Endothelial cell of umbilical vein (primary cell): ENCODE results near the gene DESI1. TPM values are rescaled to one million over a fixed set of nuclear protein-coding genes. Genes with fewer than 3 reads are reported as not detected.

Source experiments
- BruUV-seq: library from RNA; stranded (reverse); fragments of 400-500 nt; replicated peaks from 2 replicates; lab custom pipeline; 2021; lab: Mats Ljungman, UMichigan
- CTCF ChIA-PET: fragments of 300-600, 350-600 bp; sonication (Branson Sonifier 250); formaldehyde crosslinking; loops from one replicate; lab custom pipeline; 2021; ENCODE audit warnings: antibody characterized with exemption, inconsistent platforms; lab: Charles Lee
- POLR2A ChIA-PET: fragments of 300-600, 350-600 bp; sonication (Branson Sonifier 250); formaldehyde crosslinking; loops from one replicate; lab custom pipeline; 2021; ENCODE audit warnings: antibody characterized with exemption, inconsistent platforms; lab: Charles Lee
- DNase-seq: peaks from one replicate; pipeline ENCODE4 v3.0.0-alpha.2; 2011; ENCODE audit warnings: low read depth, low spot score
- FAIRE-seq: peaks from 2 replicates; lab custom pipeline; 2011; peaks lifted over from hg19 to GRCh38; lab: Jason Lieb, UNC
- H2AFZ ChIP-seq: 2 replicates; pipeline ENCODE4 v1.6.0; 2012; ENCODE audit warnings: low read depth, low read length, control low read depth, inconsistent platforms
- H3K27ac ChIP-seq: 2 replicates; pipeline ENCODE4 v1.5.1; 2011; ENCODE audit warnings: low read depth, mild to moderate bottlenecking, control low read depth, low read length, moderate library complexity; ENCODE audit not compliant: insufficient read depth
- H3K27me3 ChIP-seq, 2 experiments: 2 replicates each; pipeline versions ENCODE4 v1.6.0 to v1.6.1; 2011; ENCODE audit warnings: low read length in 2 of 2, mixed read lengths in 1 of 2; ENCODE audit not compliant: control insufficient read depth in 2 of 2, insufficient read depth in 2 of 2
- H3K36me3 ChIP-seq, 2 experiments: 2 replicates in 1 of 2; 3 replicates in 1 of 2; pipeline ENCODE4 v1.5.1; 2011; ENCODE audit warnings: low read length in 2 of 2, mild to moderate bottlenecking in 1 of 2, moderate library complexity in 1 of 2; ENCODE audit not compliant: control insufficient read depth in 2 of 2, insufficient read depth in 2 of 2; ENCODE audit errors: extremely low read depth in 1 of 2
- H3K4me1 ChIP-seq: 3 replicates; pipeline ENCODE4 v1.5.1; 2011; ENCODE audit warnings: mild to moderate bottlenecking, low read length; ENCODE audit not compliant: control insufficient read depth, insufficient read depth; ENCODE audit errors: extremely low read depth
- H3K4me2 ChIP-seq: 2 replicates; pipeline ENCODE4 v1.6.1; 2011; ENCODE audit warnings: low read length, control low read depth, mixed read lengths; ENCODE audit not compliant: insufficient read depth
- H3K4me3 ChIP-seq, 3 experiments: fragments of 200-600 bp in 1 of 3; sonication (generic), shearing (Covaris generic) in 1 of 3; replicated peaks in 1 of 3; 2 replicates each; pipeline ENCODE4 v1.5.1; 2011 to 2016; ENCODE audit warnings: control low read depth in 3 of 3, low read length in 3 of 3, mild to moderate bottlenecking in 2 of 3, inconsistent platforms in 1 of 3, low read depth in 1 of 3, moderate library complexity in 1 of 3; ENCODE audit not compliant: insufficient read depth in 1 of 3
- H3K79me2 ChIP-seq: 2 replicates; pipeline ENCODE4 v1.6.0; 2012; ENCODE audit warnings: low read length, inconsistent platforms; ENCODE audit not compliant: control insufficient read depth, insufficient read depth
- H3K9ac ChIP-seq: replicated peaks from 2 replicates; pipeline ENCODE3; 2011; ENCODE audit warnings: low read length, control low read depth; ENCODE audit not compliant: insufficient read depth; ENCODE audit errors: extremely low read depth
- H3K9me1 ChIP-seq: replicated peaks from 3 replicates; pipeline ENCODE4 v1.6.0; 2011; ENCODE audit warnings: mild to moderate bottlenecking, low read length; ENCODE audit not compliant: control insufficient read depth, insufficient read depth; ENCODE audit errors: extremely low read depth
- H3K9me3 ChIP-seq: replicated peaks from 2 replicates; pipeline ENCODE4 v1.5.1; 2012; ENCODE audit warnings: low read length, inconsistent platforms; ENCODE audit not compliant: control insufficient read depth, insufficient read depth
- H4K20me1 ChIP-seq: replicated peaks from 2 replicates; pipeline ENCODE3; 2011; ENCODE audit warnings: mild to moderate bottlenecking, low read length; ENCODE audit not compliant: control insufficient read depth, insufficient read depth; ENCODE audit errors: extremely low read depth
- EZH2 ChIP-seq: IDR thresholded peaks from 2 replicates; pipeline ENCODE4 v1.6.1; 2012; ENCODE audit warnings: borderline replicate concordance, low read depth, mild to moderate bottlenecking, moderate library complexity, low read length, inconsistent platforms; ENCODE audit not compliant: severe bottlenecking
- FOS ChIP-seq: IDR thresholded peaks from 2 replicates; pipeline ENCODE4 v1.6.1; 2011; ENCODE audit warnings: mild to moderate bottlenecking, low read length, moderate library complexity, borderline replicate concordance; ENCODE audit not compliant: insufficient read depth
- GATA2 ChIP-seq: IDR thresholded peaks from 2 replicates; pipeline ENCODE4 v1.7.0; 2011; ENCODE audit warnings: low read depth, mild to moderate bottlenecking, moderate library complexity, mixed read lengths, low read length; ENCODE audit not compliant: insufficient read length, insufficient read depth
- JUN ChIP-seq: IDR thresholded peaks from 2 replicates; pipeline ENCODE4 v1.6.1; 2011; ENCODE audit warnings: borderline replicate concordance, low read depth; ENCODE audit not compliant: insufficient read length, insufficient read depth
- MYC ChIP-seq: IDR thresholded peaks from one replicate; pipeline ENCODE4 v1.6.1; 2011; ENCODE audit warnings: mild to moderate bottlenecking, low read depth, low read length
- POLR2A ChIP-seq: IDR thresholded peaks from 2 replicates; pipeline ENCODE4 v1.6.1; 2012; ENCODE audit warnings: low read depth, mild to moderate bottlenecking, control low read depth, low read length
- POLR2AphosphoS5 ChIP-seq: IDR thresholded peaks from 2 replicates; pipeline ENCODE4 v1.6.1; 2012; ENCODE audit warnings: low read depth, mild to moderate bottlenecking, control low read depth, low read length, moderate library complexity; ENCODE audit not compliant: insufficient read depth
- dilution Hi-C: fragments of 300-500 bp; cut with MboI; formaldehyde crosslinking; loops from one replicate; pipeline ENCODE4 v1.15.0; 2019; ENCODE audit warnings: low sequenced_read_pairs; ENCODE audit not compliant: extremely low pct_ligation_motif_present
- intact Hi-C: fragments of 100-400 bp; cut with micrococcal nuclease; formaldehyde crosslinking; loops from one replicate; pipeline ENCODE4 v1.10.0; 2022
- polyA plus RNA-seq, 4 experiments: library from polyadenylated mRNA; depleted of rRNA in 3 of 4; stranded (reverse) in 3 of 4; unstranded in 1 of 4; fragments of >200 nt; gene quantifications; 2 replicates each; pipeline versions ENCODE4 v1.2.1 to v1.2.3, GENCODE V29; 2011 to 2012; ENCODE audit warnings: missing spikeins in 1 of 4
- total RNA-seq: library from RNA; stranded (reverse); gene quantifications from 2 replicates; pipeline ENCODE4 v1.2.3, GENCODE V29; 2021
- TF ChIP-seq, protein P1 (sequence below), 2 donors: IDR thresholded peaks; 1 replicate in 1 of 2; 2 replicates in 1 of 2; pipeline ENCODE4 v1.5.1; 2011; ENCODE audit warnings: low read length in 2 of 2, mild to moderate bottlenecking in 2 of 2, moderate library complexity in 2 of 2, control low read depth in 1 of 2, inconsistent platforms in 1 of 2, low read depth in 1 of 2; ENCODE audit not compliant: insufficient read depth in 1 of 2; ENCODE audit errors: extremely low read depth in 1 of 2
- TF ChIP-seq, protein P2 (sequence below): IDR thresholded peaks from 2 replicates; pipeline ENCODE4 v1.6.1; 2011; ENCODE audit not compliant: insufficient read depth, insufficient read length

The DESI1 gene
- total and polyA plus RNA-seq, 2 donors (not counting 3 experiments of a cell fraction or from before 2014, with no cell fraction given), result 36.8 to 59.1 TPM

DNA sequence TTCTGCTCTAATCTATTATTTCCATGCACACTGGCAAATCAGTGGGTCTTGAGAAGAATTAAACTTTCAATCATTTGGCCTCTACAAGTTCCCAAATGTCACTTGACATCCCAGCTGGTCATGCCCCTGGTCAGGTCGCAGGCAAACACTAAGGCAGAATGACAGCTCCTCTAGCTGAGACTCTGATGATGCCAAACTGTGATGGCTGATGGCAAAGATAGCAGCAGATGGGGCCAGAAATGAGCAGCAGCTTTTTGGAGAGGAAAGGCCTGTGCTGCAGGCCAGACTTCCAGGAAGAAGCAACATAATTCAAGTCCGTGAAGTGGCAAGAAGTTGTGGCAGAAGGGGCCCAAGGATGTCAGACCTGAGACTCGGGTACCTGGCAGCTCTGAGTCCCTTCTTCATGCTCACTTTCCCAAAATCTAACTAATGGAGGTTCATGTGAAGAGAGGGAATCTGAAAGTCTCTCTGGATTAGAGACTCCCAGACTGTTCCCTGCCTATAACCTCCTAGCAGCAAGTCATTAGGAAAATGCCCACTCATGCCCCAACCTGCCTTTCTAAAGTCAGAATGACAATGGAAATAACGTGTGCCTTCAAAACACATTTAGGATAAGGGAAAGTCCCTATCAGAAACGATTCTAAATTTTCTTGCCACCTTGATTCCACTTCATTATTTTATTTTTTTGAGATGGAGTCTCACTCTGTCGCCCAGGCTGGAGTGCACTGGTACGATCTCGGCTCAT, 21.8 kb downstream of the DESI1 start:
- FAIRE-seq (no peak), DNase-seq (no peak)
- intact Hi-C loops, result no loop called here
- BruUV-seq, result no TSS peak
- Histone ChIP-seq H3K9ac (no peak overlapping the region), H2AFZ (no peak overlapping the region), H4K20me1 (no peaks in the 10 kb centered on the region), H3K36me3 (peaks cover 7 to 22% of the 10 kb centered on the region in 2 experiments), H3K4me2 (no peak overlapping the region), H3K9me3 (no peaks in the 10 kb centered on the region), H3K27me3 (no peaks in the 10 kb centered on the region), H3K4me1 (peaks cover 15% of the 10 kb centered on the region), H3K4me3 (no peak overlapping the region), H3K79me2 (no peaks in the 10 kb centered on the region), H3K27ac (peak overlapping the region; percentile 42), H3K9me1 (no peaks in the 10 kb centered on the region)
- dilution Hi-C loops, result no loop called here
- CTCF ChIA-PET, result interaction anchor here (0.7 to 3.1 kb wide), 8 partner anchors 9 to 195 kb away, joined by 3 to 61 read pairs (median 4); partner anchors contain the start of genes PMM1 and POLR3H
- POLR2A ChIA-PET, result interaction anchor here (1.1 to 1.3 kb wide), 2 partner anchors 9 to 22 kb away, joined by 3 to 8 read pairs; partner anchors contain the start of genes DESI1, PMM1 and XRCC6
- TF ChIP-seq JUN (no peak), FOS (no peak), EZH2 (no peak), POLR2A (no peak), MYC (no peak), GATA2 (no peak), POLR2AphosphoS5 (no peak)
- TF ChIP-seq, protein P1, sequence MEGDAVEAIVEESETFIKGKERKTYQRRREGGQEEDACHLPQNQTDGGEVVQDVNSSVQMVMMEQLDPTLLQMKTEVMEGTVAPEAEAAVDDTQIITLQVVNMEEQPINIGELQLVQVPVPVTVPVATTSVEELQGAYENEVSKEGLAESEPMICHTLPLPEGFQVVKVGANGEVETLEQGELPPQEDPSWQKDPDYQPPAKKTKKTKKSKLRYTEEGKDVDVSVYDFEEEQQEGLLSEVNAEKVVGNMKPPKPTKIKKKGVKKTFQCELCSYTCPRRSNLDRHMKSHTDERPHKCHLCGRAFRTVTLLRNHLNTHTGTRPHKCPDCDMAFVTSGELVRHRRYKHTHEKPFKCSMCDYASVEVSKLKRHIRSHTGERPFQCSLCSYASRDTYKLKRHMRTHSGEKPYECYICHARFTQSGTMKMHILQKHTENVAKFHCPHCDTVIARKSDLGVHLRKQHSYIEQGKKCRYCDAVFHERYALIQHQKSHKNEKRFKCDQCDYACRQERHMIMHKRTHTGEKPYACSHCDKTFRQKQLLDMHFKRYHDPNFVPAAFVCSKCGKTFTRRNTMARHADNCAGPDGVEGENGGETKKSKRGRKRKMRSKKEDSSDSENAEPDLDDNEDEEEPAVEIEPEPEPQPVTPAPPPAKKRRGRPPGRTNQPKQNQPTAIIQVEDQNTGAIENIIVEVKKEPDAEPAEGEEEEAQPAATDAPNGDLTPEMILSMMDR (IDR thresholded peaks at IDR 0.05; ENCODE audit: extremely low read depth in 1 of 2, insufficient read depth in 1 of 2, low read depth in 1 of 2, low read length in 2 of 2), result no peak
- TF ChIP-seq, protein P2, sequence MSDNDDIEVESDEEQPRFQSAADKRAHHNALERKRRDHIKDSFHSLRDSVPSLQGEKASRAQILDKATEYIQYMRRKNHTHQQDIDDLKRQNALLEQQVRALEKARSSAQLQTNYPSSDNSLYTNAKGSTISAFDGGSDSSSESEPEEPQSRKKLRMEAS, result no peak
